ENCODE data around the gene CCDC69.

DNA sequence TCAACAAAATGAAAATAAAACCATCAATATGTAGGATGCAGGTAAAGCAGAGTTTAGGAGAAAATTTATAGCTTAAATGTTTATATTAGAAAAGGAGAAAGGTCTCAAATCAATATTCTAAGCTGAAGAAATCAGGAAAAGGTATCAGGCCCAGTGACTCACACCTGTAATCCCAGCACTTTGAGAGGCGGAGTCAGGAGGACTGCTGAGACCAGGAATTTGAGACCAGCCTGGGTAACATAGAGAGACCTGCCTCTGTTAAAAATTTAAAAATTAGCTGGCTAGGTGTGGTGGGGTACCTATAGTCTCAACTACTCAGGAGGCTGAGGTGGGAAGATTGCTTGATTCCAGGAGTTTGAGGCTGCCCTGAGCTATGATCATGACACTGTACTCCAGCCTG is 32.2 kb downstream of the CCDC69 start:
- TF ChIP-seq, protein P1, sequence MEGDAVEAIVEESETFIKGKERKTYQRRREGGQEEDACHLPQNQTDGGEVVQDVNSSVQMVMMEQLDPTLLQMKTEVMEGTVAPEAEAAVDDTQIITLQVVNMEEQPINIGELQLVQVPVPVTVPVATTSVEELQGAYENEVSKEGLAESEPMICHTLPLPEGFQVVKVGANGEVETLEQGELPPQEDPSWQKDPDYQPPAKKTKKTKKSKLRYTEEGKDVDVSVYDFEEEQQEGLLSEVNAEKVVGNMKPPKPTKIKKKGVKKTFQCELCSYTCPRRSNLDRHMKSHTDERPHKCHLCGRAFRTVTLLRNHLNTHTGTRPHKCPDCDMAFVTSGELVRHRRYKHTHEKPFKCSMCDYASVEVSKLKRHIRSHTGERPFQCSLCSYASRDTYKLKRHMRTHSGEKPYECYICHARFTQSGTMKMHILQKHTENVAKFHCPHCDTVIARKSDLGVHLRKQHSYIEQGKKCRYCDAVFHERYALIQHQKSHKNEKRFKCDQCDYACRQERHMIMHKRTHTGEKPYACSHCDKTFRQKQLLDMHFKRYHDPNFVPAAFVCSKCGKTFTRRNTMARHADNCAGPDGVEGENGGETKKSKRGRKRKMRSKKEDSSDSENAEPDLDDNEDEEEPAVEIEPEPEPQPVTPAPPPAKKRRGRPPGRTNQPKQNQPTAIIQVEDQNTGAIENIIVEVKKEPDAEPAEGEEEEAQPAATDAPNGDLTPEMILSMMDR (IDR thresholded peaks at IDR 0.05 in 4 of 5, conservative IDR thresholded peaks at IDR 0.05 in 1 of 5), result no peak
- no peak for TF ChIP-seq POLR2A (IDR thresholded peaks at IDR 0.05)

Measured in gastrocnemius medialis (tissue), 4 donors.